ENCODE data around the gene ZNF154.
A peak's percentile ranks its signal among the peaks of the same experiment; 100 is the strongest.

The ZNF154 gene

DNA sequence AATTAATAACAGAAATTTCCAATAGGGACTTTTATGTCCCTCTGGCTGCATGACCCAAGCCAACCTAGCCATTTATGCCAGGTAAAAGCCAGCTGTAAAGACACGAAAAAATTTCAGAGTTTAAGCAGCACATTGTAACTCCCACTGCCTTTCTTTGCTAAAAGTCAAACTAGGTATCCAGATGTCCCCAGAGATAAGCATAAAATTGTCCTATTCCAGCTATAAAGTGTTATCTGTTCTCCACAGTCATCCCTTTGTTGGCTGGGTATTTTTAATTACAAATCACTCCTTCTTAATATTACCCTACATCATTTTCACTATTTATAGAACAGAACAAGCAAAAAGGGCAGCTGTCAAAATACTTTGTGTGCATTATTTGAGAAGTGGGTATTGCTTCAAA lies 3.2 kb upstream of the ZNF154 start:
- H3K4me1 ChIP-seq (ENCODE audit: low read length) = peaks cover 10% of the 10 kb centered on the region; the same call in 1 of the 2 replicates
- no peak overlapping the region for H3K4me3 ChIP-seq (ENCODE audit: low read length)
- peaks cover 10% of the 10 kb centered on the region for H3K79me2 ChIP-seq (ENCODE audit: low read length)
- no peak for TF ChIP-seq EZH2phosphoT487 (IDR thresholded peaks at IDR 0.05; ENCODE audit: low read depth)
- TF ChIP-seq, protein P1, sequence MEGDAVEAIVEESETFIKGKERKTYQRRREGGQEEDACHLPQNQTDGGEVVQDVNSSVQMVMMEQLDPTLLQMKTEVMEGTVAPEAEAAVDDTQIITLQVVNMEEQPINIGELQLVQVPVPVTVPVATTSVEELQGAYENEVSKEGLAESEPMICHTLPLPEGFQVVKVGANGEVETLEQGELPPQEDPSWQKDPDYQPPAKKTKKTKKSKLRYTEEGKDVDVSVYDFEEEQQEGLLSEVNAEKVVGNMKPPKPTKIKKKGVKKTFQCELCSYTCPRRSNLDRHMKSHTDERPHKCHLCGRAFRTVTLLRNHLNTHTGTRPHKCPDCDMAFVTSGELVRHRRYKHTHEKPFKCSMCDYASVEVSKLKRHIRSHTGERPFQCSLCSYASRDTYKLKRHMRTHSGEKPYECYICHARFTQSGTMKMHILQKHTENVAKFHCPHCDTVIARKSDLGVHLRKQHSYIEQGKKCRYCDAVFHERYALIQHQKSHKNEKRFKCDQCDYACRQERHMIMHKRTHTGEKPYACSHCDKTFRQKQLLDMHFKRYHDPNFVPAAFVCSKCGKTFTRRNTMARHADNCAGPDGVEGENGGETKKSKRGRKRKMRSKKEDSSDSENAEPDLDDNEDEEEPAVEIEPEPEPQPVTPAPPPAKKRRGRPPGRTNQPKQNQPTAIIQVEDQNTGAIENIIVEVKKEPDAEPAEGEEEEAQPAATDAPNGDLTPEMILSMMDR (IDR thresholded peaks at IDR 0.05; ENCODE audit: low read depth, low read length) = no peak
- peaks cover 13% of the 10 kb centered on the region for H3K36me3 ChIP-seq (replicated peaks; ENCODE audit: low read depth, low read length)
- no peaks in the 10 kb centered on the region for H3K9me3 ChIP-seq (ENCODE audit: insufficient read depth, low read length)
- no peak overlapping the region for H3K27ac ChIP-seq (ENCODE audit: low read length)
- no peak overlapping the region for H3K9ac ChIP-seq (ENCODE audit: low read length)
- no peaks in the 10 kb centered on the region for H3K27me3 ChIP-seq (ENCODE audit: low read depth, low read length)
- no peaks in the 10 kb centered on the region for H4K20me1 ChIP-seq (ENCODE audit: insufficient read depth, low read length)
- no peak overlapping the region for H2AFZ ChIP-seq (ENCODE audit: low read depth, low read length)
- H3K4me2 ChIP-seq (ENCODE audit: low read length) = no peak overlapping the region

DNA sequence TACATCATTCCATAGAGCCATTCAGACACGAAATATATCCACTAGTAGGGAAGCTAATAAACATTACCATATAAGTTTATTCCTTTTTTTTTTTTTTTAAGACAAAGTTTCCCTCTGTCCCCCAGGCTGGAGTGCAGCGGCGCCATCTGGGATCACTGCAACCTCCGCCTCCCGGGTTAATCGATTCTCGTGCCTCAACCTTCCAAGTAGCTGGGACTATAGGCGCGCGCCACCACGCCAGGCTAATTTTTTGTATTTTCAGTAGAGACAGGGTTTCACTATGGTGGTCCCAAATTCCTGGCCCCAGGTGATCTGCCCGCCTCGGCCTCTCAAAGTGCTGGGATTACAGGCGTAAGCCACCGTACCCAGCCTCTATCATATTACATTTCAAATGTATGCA lies 612 bp upstream of the ZNF154 start:
- Histone ChIP-seq H3K4me2 (ENCODE audit: low read length) (peak overlapping the region; percentile 64), H3K9ac (ENCODE audit: low read length) (no peak overlapping the region), H3K79me2 (ENCODE audit: low read length) (peaks cover 24% of the 10 kb centered on the region), H3K36me3 (replicated peaks; ENCODE audit: low read depth, low read length) (peaks cover 17% of the 10 kb centered on the region), H3K9me3 (ENCODE audit: insufficient read depth, low read length) (no peaks in the 10 kb centered on the region), H3K4me1 (ENCODE audit: low read length) (peaks cover 10% of the 10 kb centered on the region; the same call in 1 of the 2 replicates), H3K27ac (ENCODE audit: low read length) (no peak overlapping the region), H3K4me3 (ENCODE audit: low read length) (peak overlapping the region; percentile 83), H3K27me3 (ENCODE audit: low read depth, low read length) (no peaks in the 10 kb centered on the region), H4K20me1 (ENCODE audit: insufficient read depth, low read length) (no peaks in the 10 kb centered on the region), H2AFZ (ENCODE audit: low read depth, low read length) (peak overlapping the region; percentile 55; the same call in 1 of the 2 replicates)
- TF ChIP-seq, protein P1 (IDR thresholded peaks at IDR 0.05; ENCODE audit: low read depth, low read length) = no peak
- TF ChIP-seq EZH2phosphoT487 (IDR thresholded peaks at IDR 0.05; ENCODE audit: low read depth) = no peak

DNA sequence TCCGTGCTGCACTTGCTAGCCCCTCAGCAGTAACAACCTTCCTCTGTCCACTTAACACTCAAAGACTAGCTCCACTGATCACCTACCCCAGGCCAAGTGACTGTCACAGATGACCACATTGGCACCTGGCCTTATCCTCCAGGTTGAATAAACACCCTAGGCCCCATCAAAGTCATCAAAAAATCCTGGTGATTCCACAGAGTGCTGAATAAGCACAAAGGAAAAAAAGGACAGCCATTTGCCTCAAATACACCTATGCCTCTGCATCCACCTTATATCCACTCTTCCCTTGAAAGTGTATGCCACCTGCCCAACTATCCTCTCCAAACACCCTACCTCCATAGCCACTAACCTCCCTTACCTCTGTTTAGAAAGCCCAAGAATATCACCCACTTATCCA lies 2.7 kb downstream of the ZNF154 start:
- Histone ChIP-seq H3K9ac (ENCODE audit: low read length) (no peak overlapping the region), H3K79me2 (ENCODE audit: low read length) (peaks cover 34% of the 10 kb centered on the region), H3K4me2 (ENCODE audit: low read length) (no peak overlapping the region), H3K36me3 (replicated peaks; ENCODE audit: low read depth, low read length) (peaks cover 38% of the 10 kb centered on the region), H2AFZ (ENCODE audit: low read depth, low read length) (no peak overlapping the region), H4K20me1 (ENCODE audit: insufficient read depth, low read length) (no peaks in the 10 kb centered on the region), H3K27ac (ENCODE audit: low read length) (no peak overlapping the region), H3K4me1 (ENCODE audit: low read length) (peaks cover 10% of the 10 kb centered on the region; the same call in 1 of the 2 replicates), H3K4me3 (ENCODE audit: low read length) (no peak overlapping the region), H3K9me3 (ENCODE audit: insufficient read depth, low read length) (no peaks in the 10 kb centered on the region), H3K27me3 (ENCODE audit: low read depth, low read length) (no peaks in the 10 kb centered on the region)
- TF ChIP-seq, protein P1 (IDR thresholded peaks at IDR 0.05; ENCODE audit: low read depth, low read length) = no peak
- no peak for TF ChIP-seq EZH2phosphoT487 (IDR thresholded peaks at IDR 0.05; ENCODE audit: low read depth)

DNA sequence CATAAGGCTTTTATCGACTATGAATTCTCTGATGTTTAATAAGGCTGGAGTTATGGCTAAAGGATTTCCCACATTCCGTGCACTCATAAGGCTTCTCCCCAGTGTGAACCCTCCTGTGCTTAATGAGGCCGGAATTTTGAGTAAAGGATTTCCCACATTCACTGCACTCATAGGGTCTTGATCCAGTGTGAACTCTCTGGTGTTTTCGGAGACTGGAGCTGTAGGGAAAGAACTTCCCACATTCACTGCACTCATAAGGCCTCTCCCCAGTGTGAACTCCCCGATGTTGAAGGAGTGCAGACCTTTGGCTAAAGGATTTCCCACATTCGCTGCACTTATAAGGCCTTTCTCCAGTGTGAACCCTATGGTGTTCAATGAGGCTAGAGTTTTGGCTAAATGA lies 7.4 kb downstream of the ZNF154 start:
- H3K4me1 ChIP-seq (ENCODE audit: low read length) = no peaks in the 10 kb centered on the region
- H3K79me2 ChIP-seq (ENCODE audit: low read length) = peaks cover 30% of the 10 kb centered on the region
- peaks cover 58% of the 10 kb centered on the region for H3K36me3 ChIP-seq (replicated peaks; ENCODE audit: low read depth, low read length)
- H3K27me3 ChIP-seq (ENCODE audit: low read depth, low read length) = no peaks in the 10 kb centered on the region
- no peak overlapping the region for H2AFZ ChIP-seq (ENCODE audit: low read depth, low read length)
- no peaks in the 10 kb centered on the region for H3K9me3 ChIP-seq (ENCODE audit: insufficient read depth, low read length)
- no peak overlapping the region for H3K9ac ChIP-seq (ENCODE audit: low read length)
- no peak overlapping the region for H3K4me2 ChIP-seq (ENCODE audit: low read length)
- H3K27ac ChIP-seq (ENCODE audit: low read length) = no peak overlapping the region
- no peaks in the 10 kb centered on the region for H4K20me1 ChIP-seq (ENCODE audit: insufficient read depth, low read length)
- no peak overlapping the region for H3K4me3 ChIP-seq (ENCODE audit: low read length)
- no peak for TF ChIP-seq EZH2phosphoT487 (IDR thresholded peaks at IDR 0.05; ENCODE audit: low read depth)
- TF ChIP-seq, protein P1 (IDR thresholded peaks at IDR 0.05; ENCODE audit: low read depth, low read length) = no peak
